ENCODE data around the gene DSCAML1.

Gene DSCAML1

DNA sequence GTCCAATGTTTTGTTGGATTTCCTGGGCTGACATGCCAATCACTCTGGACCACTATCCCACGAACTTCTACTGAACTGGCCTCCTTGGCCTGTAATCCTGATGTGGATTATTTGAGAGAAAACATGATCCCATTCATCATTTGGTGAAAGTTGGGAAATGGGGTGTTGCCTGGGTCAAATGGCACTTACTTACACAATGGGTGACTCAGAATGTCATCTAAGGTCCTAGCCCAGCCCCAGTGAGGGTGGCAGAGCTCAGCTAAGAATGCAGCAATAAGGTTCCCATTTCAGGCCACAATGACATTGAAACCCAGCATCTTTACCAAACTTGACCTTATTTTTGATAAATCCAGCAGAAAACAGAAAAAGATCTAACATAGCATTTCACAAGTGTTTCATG, 8.0 kb upstream of the DSCAML1 start:
- no peaks in the 10 kb centered on the region for H3K9me3 ChIP-seq (ENCODE audit: control insufficient read depth, low read length)
- peaks cover 3% of the 10 kb centered on the region for H3K4me1 ChIP-seq (ENCODE audit: control insufficient read depth, insufficient read depth, low read length, poor library complexity, severe bottlenecking)
- no peaks in the 10 kb centered on the region for H3K36me3 ChIP-seq (ENCODE audit: control insufficient read depth, insufficient read depth, low read length)
- 50 to 57% methylated on average over 1 of the region's 1 CpG for WGBS, 2 experiments (ENCODE audit: insufficient coverage in 2 of 2)
- no peak overlapping the region for H3K27ac ChIP-seq (ENCODE audit: low read depth, low read length, severe bottlenecking)
- H3K4me3 ChIP-seq (ENCODE audit: extremely low read depth, insufficient read depth, low read length, poor library complexity, severe bottlenecking): no peak overlapping the region

GRCh38 chr11:117803896-117804295, 6.9 kb upstream of the DSCAML1 start:
- no peak overlapping the region for H3K27ac ChIP-seq (ENCODE audit: low read depth, low read length, severe bottlenecking)
- 87 to 88% methylated on average over 8 of the region's 8 CpGs for WGBS, 2 experiments (ENCODE audit: insufficient coverage in 2 of 2)
- no peak overlapping the region for H3K4me3 ChIP-seq (ENCODE audit: extremely low read depth, insufficient read depth, low read length, poor library complexity, severe bottlenecking)
- H3K4me1 ChIP-seq (ENCODE audit: control insufficient read depth, insufficient read depth, low read length, poor library complexity, severe bottlenecking): no peaks in the 10 kb centered on the region
- no peaks in the 10 kb centered on the region for H3K9me3 ChIP-seq (ENCODE audit: control insufficient read depth, low read length)
- H3K36me3 ChIP-seq (ENCODE audit: control insufficient read depth, insufficient read depth, low read length): no peaks in the 10 kb centered on the region

DNA sequence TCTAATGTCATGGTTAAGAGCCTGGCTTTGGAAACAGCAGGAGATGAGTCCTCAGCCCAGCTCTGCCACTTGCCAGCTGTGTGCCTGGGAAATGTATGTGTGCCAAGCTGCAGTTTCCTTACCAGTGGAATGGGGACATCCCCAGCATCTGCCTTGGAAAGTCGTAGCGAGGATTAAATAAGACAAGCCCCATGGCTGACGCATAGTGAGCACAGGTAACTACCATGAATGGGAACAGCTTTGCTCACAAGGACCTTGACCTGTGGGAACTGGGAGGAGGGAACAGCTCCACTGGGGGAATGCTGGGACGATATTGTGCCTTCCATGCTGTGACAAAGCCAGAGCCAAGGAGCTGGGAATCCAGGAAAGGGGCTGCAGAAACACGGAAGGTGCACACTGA, 2.6 kb upstream of the DSCAML1 start:
- 69 to 79% methylated on average over 5 of the region's 5 CpGs for WGBS, 2 experiments (ENCODE audit: insufficient coverage in 2 of 2)
- H3K36me3 ChIP-seq (ENCODE audit: control insufficient read depth, insufficient read depth, low read length): no peaks in the 10 kb centered on the region
- peaks cover 10% of the 10 kb centered on the region for H3K4me1 ChIP-seq (ENCODE audit: control insufficient read depth, insufficient read depth, low read length, poor library complexity, severe bottlenecking)
- no peak overlapping the region for H3K27ac ChIP-seq (ENCODE audit: low read depth, low read length, severe bottlenecking)
- H3K9me3 ChIP-seq (ENCODE audit: control insufficient read depth, low read length): no peaks in the 10 kb centered on the region
- no peak overlapping the region for H3K4me3 ChIP-seq (ENCODE audit: extremely low read depth, insufficient read depth, low read length, poor library complexity, severe bottlenecking)

GRCh38 chr11:117796456-117796871, 552 bp downstream of the DSCAML1 start:
- WGBS, 2 experiments (ENCODE audit: insufficient coverage in 2 of 2): 1 to 3% methylated on average over 20 of the region's 35 CpGs
- H3K4me1 ChIP-seq (ENCODE audit: control insufficient read depth, insufficient read depth, low read length, poor library complexity, severe bottlenecking): peaks cover 10% of the 10 kb centered on the region
- no peaks in the 10 kb centered on the region for H3K36me3 ChIP-seq (ENCODE audit: control insufficient read depth, insufficient read depth, low read length)
- H3K4me3 ChIP-seq (ENCODE audit: extremely low read depth, insufficient read depth, low read length, poor library complexity, severe bottlenecking): no peak overlapping the region
- H3K9me3 ChIP-seq (ENCODE audit: control insufficient read depth, low read length): no peaks in the 10 kb centered on the region
- H3K27ac ChIP-seq (ENCODE audit: low read depth, low read length, severe bottlenecking): no peak overlapping the region

DNA sequence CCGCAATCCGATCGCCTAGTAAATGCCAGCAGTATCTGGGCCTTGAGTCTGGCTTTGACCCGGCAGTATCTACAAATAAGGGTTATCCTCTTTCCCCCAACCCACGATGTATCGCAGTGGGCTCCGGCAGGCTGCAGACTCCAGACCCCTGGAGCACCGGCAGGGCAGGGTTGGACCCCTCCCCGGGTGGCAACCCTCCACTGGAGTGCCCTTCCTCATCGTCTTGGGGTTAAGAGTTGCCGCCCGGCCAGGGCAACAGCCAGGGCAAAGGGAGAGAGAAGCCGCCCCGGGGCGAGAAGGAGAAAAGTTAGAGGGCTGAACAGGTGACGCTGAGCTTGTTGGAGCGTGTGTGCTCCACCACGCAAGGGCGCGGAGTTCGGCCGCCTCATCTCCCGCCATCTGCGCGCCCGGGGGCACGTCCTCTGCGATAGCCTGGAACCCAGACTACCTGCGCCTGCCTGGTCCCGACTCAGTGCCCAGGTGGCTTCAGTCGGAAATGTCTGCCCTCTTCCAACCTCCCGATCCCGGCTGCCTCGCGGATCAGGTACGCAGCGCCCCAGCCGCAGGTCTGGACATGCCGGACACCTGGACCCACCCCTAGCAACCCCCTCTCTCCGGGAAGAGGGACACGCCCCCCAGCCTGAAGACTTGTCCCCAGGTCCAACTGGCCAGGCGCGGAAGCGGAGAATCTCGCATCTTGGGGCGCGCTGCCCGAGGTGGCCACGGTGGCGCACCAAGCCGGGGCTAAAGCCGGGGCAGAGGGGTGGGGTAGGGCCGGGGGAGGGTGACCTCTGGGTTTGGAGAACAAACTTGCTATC, 1.2 kb downstream of the DSCAML1 start:
- H3K9me3 ChIP-seq (ENCODE audit: control insufficient read depth, low read length): no peaks in the 10 kb centered on the region
- H3K4me3 ChIP-seq (ENCODE audit: extremely low read depth, insufficient read depth, low read length, poor library complexity, severe bottlenecking): no peak overlapping the region
- H3K4me1 ChIP-seq (ENCODE audit: control insufficient read depth, insufficient read depth, low read length, poor library complexity, severe bottlenecking): peaks cover 10% of the 10 kb centered on the region
- 8 to 10% methylated on average over 38 to 40 of the region's 53 CpGs for WGBS, 2 experiments (ENCODE audit: insufficient coverage in 2 of 2)
- no peak overlapping the region for H3K27ac ChIP-seq (ENCODE audit: low read depth, low read length, severe bottlenecking)
- no peaks in the 10 kb centered on the region for H3K36me3 ChIP-seq (ENCODE audit: control insufficient read depth, insufficient read depth, low read length)

GRCh38 chr11:117794772-117795629, 2.0 kb downstream of the DSCAML1 start:
- H3K4me3 ChIP-seq (ENCODE audit: extremely low read depth, insufficient read depth, low read length, poor library complexity, severe bottlenecking): no peak overlapping the region

DNA sequence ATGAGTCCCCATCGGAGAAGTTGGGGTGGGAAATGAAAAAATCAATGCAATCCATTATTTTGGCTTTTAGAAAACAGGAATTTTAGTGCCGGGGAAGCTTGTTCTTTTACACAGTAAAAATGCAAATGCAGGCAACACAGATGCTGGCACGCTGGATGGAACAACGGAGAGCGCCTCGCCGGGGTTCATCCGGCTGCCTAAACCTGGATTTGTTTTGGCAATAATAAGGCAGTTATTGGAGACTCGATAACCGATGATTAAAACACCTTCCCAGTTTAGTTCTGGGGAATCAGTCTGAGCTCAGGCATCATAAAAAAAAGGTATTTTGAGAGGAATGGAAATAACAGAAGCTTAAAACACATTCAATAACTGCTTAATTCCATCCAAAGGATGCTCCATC, 2.9 kb downstream of the DSCAML1 start:
- H3K9me3 ChIP-seq (ENCODE audit: control insufficient read depth, low read length): no peaks in the 10 kb centered on the region
- WGBS, 2 experiments (ENCODE audit: insufficient coverage in 2 of 2): 90 to 94% methylated on average over 10 of the region's 10 CpGs
- H3K27ac ChIP-seq (ENCODE audit: low read depth, low read length, severe bottlenecking): no peak overlapping the region
- no peaks in the 10 kb centered on the region for H3K36me3 ChIP-seq (ENCODE audit: control insufficient read depth, insufficient read depth, low read length)
- H3K4me3 ChIP-seq (ENCODE audit: extremely low read depth, insufficient read depth, low read length, poor library complexity, severe bottlenecking): no peak overlapping the region
- peaks cover 10% of the 10 kb centered on the region for H3K4me1 ChIP-seq (ENCODE audit: control insufficient read depth, insufficient read depth, low read length, poor library complexity, severe bottlenecking)

More at GRCh38 chr11:117794772-117795629, 2.0 kb downstream of the DSCAML1 start:
- H3K4me1 ChIP-seq (ENCODE audit: control insufficient read depth, insufficient read depth, low read length, poor library complexity, severe bottlenecking): peaks cover 10% of the 10 kb centered on the region
- 53 to 58% methylated on average over 14 to 17 of the region's 29 CpGs for WGBS, 2 experiments (ENCODE audit: insufficient coverage in 2 of 2)
- no peaks in the 10 kb centered on the region for H3K9me3 ChIP-seq (ENCODE audit: control insufficient read depth, low read length)
- H3K27ac ChIP-seq (ENCODE audit: low read depth, low read length, severe bottlenecking): no peak overlapping the region
- H3K36me3 ChIP-seq (ENCODE audit: control insufficient read depth, insufficient read depth, low read length): no peaks in the 10 kb centered on the region

DNA sequence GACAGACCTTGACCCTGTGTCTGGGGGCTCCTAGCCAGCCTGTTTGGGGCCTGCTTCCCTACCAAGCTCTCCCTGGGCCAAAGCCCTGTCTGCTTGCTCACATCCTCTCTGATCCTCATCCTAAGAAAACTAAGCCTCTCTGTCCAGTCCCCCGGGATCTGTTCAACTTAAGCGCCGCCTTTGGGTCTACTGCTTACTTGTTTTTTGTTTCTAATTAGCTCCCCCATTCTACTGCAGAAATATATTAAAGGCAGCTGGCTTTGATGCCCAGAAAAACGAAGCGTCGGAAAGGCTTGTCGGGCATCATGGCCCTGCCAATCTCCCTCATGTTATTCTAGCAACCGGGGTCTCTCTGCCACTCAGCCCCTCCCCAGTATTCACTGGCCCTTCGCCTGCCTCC, 3.4 kb downstream of the DSCAML1 start:
- Histone ChIP-seq H3K27ac (ENCODE audit: low read depth, low read length, severe bottlenecking) (no peak overlapping the region), H3K4me1 (ENCODE audit: control insufficient read depth, insufficient read depth, low read length, poor library complexity, severe bottlenecking) (peaks cover 10% of the 10 kb centered on the region), H3K36me3 (ENCODE audit: control insufficient read depth, insufficient read depth, low read length) (no peaks in the 10 kb centered on the region), H3K4me3 (ENCODE audit: extremely low read depth, insufficient read depth, low read length, poor library complexity, severe bottlenecking) (no peak overlapping the region), H3K9me3 (ENCODE audit: control insufficient read depth, low read length) (no peaks in the 10 kb centered on the region)
- 81 to 93% methylated on average over 8 to 9 of the region's 9 CpGs for WGBS, 2 experiments (ENCODE audit: insufficient coverage in 2 of 2)

GRCh38 chr11:117792992-117793391, 4.0 kb downstream of the DSCAML1 start:
- no peak overlapping the region for H3K4me3 ChIP-seq (ENCODE audit: extremely low read depth, insufficient read depth, low read length, poor library complexity, severe bottlenecking)
- H3K27ac ChIP-seq (ENCODE audit: low read depth, low read length, severe bottlenecking): no peak overlapping the region
- WGBS, 2 experiments (ENCODE audit: insufficient coverage in 2 of 2): 76 to 87% methylated on average over 2 to 6 of the region's 6 CpGs

GRCh38 chr11:117792241-117792640, 4.8 kb downstream of the DSCAML1 start:
- WGBS, 2 experiments (ENCODE audit: insufficient coverage in 2 of 2): 79 to 100% methylated on average over 2 to 3 of the region's 5 CpGs

More at GRCh38 chr11:117792992-117793391, 4.0 kb downstream of the DSCAML1 start:
- no peaks in the 10 kb centered on the region for H3K9me3 ChIP-seq (ENCODE audit: control insufficient read depth, low read length)
- no peaks in the 10 kb centered on the region for H3K36me3 ChIP-seq (ENCODE audit: control insufficient read depth, insufficient read depth, low read length)
- H3K4me1 ChIP-seq (ENCODE audit: control insufficient read depth, insufficient read depth, low read length, poor library complexity, severe bottlenecking): peaks cover 10% of the 10 kb centered on the region

More at GRCh38 chr11:117792241-117792640, 4.8 kb downstream of the DSCAML1 start:
- no peak overlapping the region for H3K27ac ChIP-seq (ENCODE audit: low read depth, low read length, severe bottlenecking)
- H3K4me1 ChIP-seq (ENCODE audit: control insufficient read depth, insufficient read depth, low read length, poor library complexity, severe bottlenecking): peaks cover 10% of the 10 kb centered on the region
- H3K36me3 ChIP-seq (ENCODE audit: control insufficient read depth, insufficient read depth, low read length): no peaks in the 10 kb centered on the region
- H3K4me3 ChIP-seq (ENCODE audit: extremely low read depth, insufficient read depth, low read length, poor library complexity, severe bottlenecking): no peak overlapping the region
- H3K9me3 ChIP-seq (ENCODE audit: control insufficient read depth, low read length): no peaks in the 10 kb centered on the region
